Epithelial cell of esophagus (primary cell): ENCODE results near the gene TALDO1.
"Not testable (repeated sequence)": the region's sequence is repeated elsewhere in the genome, so short reads cannot be mapped to it uniquely, and the experiment has no call there.

Experiments used
- DNase-seq: peaks from one replicate; pipeline ENCODE4 v3.0.0; 2010; ENCODE audit warnings: low read depth
- H3K4me3 ChIP-seq: 2 replicates; pipeline ENCODE4 v1.5.1; 2011; ENCODE audit warnings: mild to moderate bottlenecking, low read length, control low read depth
- CTCF ChIP-seq: IDR thresholded peaks from 2 replicates; pipeline ENCODE4 v1.5.1; 2011; ENCODE audit warnings: low read depth, mild to moderate bottlenecking, low read length, control low read depth, inconsistent platforms; ENCODE audit not compliant: insufficient read depth; ENCODE audit errors: missing control alignments

Gene TALDO1

GRCh38 chr11:728901-729491 is 18.3 kb upstream of the TALDO1 start:
- no peak for DNase-seq
- no peak overlapping the region for H3K4me3 ChIP-seq
- no peak for TF ChIP-seq CTCF

DNA sequence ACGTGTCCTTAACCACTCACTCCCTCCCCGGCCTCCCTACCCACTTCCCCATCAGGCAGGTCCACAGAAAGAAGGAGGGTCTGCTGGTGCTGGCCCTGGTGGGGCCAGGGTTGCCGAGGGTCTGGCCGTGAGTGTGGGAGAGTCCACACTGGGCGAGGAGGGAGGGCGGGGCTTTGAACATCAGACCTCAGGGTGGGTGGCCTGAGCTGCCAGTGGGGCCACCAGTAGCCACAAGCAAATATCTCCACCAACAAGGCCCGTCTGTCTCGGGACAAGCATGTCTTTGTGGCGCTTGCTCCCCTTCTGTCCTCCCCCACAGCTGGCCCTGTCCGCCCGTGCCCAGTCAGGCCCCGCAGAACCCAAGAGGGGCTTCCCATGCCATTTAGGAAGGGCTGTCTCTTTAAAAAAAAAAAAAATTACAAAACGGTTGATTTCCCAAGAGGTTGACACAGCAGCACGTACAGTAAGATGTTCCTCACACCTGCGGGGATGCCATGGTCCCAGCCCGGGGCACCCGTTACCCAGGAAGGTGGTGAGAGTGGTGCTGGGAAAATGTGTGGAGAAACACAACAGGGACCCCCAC is 17.7 kb upstream of the TALDO1 start:
- peak; percentile 43 for DNase-seq
- no peak overlapping the region for H3K4me3 ChIP-seq
- TF ChIP-seq CTCF: no peak

GRCh38 chr11:733072-733471 is 14.2 kb upstream of the TALDO1 start:
- no peak for DNase-seq
- no peak overlapping the region for H3K4me3 ChIP-seq
- TF ChIP-seq CTCF: no peak

DNA sequence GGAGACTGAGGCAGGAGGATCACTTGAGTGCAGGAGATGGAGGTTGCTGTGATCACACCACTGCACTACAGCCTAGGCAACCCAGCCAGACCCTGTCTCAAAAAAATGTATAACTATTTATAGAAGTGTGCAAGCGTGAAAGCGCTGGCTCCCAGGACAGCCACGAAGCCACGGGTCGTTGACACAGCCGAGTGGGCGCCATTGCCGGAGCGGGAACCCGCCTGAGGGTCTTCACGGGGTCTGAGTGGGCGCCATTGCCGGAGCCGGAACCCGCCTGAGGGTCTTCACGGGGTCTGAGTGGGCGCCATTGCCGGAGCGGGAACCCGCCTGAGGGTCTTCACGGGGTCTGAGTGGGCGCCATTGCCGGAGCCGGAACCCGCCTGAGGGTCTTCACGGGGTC is 12.7 kb upstream of the TALDO1 start:
- not testable (repeated sequence) for DNase-seq, H3K4me3 ChIP-seq

DNA sequence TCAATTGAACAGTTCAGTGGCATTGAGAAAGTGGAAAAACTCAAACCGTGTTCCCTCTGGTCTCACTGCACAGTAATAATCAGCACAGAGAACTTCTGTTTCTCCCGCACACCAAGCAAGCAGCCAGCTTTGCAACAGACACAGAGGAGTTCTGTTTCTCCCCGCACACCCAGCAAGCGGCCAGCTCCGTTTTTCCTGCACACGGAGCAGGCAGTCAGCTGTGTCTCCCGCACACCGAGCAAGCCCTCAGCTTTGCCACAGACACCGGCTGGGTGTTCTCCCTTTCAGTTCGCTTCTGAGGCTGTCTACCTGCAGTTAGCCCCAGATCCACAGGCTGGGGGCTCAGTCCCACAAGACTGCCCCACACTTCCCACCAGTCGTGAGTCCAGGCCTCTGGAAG is 9.9 kb upstream of the TALDO1 start:
- no peak overlapping the region for H3K4me3 ChIP-seq
- TF ChIP-seq CTCF: no peak
- DNase-seq: no peak

DNA sequence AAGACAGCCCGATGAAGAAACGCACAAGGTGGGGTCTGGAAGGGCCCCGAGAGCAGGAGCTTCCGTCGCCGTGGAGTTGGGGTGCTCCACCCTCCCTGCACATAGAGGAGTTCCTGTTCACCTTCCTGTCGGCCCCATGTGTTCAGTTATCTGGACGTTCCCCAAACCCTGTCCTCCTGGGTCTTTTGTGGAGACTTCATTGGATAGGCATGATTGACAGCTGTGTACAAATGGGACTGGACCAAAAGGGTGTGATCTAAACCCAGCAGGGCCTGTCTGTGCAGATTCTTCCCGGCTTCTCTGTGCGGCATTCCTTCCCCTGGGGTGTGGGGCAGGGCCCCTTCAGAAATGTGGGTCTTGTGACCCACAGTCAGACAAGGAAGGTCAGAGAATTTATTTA is 9.4 kb upstream of the TALDO1 start:
- peak; percentile 55 for DNase-seq
- not testable (repeated sequence) for H3K4me3 ChIP-seq

DNA sequence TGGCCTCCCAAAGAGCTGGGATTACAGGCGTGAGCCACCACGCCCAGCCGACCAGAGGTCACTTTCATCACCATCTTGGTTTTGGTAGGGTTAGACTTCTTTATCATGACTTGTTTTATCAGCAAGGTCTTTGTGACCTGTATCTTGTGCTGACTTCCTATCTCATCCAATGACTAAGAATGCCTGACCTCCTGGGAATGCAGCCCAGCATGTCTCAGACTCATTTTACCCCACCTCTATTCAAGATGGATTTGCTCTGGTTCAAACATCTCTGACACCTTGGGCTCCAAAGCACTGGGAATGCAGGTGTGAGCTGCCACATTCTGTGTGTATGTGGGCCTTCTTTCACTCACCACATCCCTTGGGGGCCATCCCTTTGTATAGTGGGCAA is 5.1 kb upstream of the TALDO1 start:
- peak; percentile 46 for DNase-seq
- TF ChIP-seq CTCF: no peak
- no peak overlapping the region for H3K4me3 ChIP-seq

GRCh38 chr11:742571-743201 is 4.6 kb upstream of the TALDO1 start:
- H3K4me3 ChIP-seq: no peak overlapping the region
- no peak for TF ChIP-seq CTCF
- no peak for DNase-seq
